OCI-LY1 (cell line): Measurements from ENCODE around the gene SESN1.

ENCODE experiments used
- CTCF ChIP-seq: fragments of 200-600 bp; sonication (generic), shearing (Covaris generic); IDR thresholded peaks from 2 replicates; pipeline ENCODE4 v1.5.1; 2017; ENCODE audit warnings: mild to moderate bottlenecking, antibody characterized with exemption, low read length, moderate library complexity, mixed read lengths
- EZH2 ChIP-seq: fragments of 200-600 bp; sonication (generic), shearing (Covaris generic); IDR thresholded peaks from 2 replicates; pipeline ENCODE4 v1.8.0; 2017; ENCODE audit warnings: borderline replicate concordance, mixed run types, mild to moderate bottlenecking, antibody characterized with exemption, low read length, moderate library complexity, mixed read lengths

GRCh38 chr6:108953681-108954080 lies 141.0 kb downstream of the SESN1 start:
- TF ChIP-seq CTCF (no peak), EZH2 (no peak)
